Right hindlimb (tissue), 1 donor: ENCODE data around the gene TLR9.

Experiments
- DNase-seq: peaks from one replicate; pipeline ENCODE4 v3.0.0-alpha.2; 2018

Gene TLR9

DNA sequence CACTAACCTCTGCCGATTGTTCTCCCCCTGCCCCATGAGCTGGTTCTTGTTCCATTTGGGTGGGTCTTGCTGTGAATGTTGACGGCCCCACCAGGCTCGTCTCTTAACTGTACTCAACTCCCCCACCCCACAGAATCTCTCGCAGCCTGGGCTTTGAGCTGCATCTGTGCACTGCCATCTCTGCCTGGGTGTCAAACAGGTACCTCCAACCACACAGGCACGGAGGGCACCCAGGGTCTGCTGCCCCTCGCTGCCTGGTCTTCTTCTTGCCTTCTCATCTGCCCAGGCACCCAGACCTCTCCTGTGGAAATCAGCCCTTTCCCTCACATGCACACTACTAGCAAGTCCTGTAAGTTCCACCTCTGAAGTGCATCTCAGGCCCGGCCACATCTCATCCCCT lies 10.1 kb downstream of the TLR9 start:
- DNase-seq = peak; percentile 11

DNA sequence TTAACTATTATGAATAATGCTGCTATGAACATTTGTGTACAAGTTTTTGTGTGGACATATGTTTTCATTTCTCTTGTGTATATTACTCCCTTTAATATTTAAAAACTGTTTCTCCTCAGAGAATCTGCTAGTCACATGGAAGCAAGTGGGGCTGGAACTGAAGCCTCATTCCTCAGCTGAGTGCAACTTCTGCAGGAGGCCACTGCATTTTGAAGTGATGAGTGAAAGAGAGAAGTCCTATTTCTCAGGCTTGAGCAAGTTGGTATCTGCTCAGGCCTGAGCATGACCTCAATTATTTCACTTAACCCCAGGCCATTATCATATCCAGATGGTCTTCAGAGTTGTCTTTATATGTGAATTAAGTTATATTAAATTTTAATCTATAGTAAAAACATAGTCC lies 11.5 kb downstream of the TLR9 start:
- no peak for DNase-seq

- no peak for DNase-seq
Measured at GRCh38 chr3:52213005-52213404, 12.4 kb downstream of the TLR9 start.

DNA sequence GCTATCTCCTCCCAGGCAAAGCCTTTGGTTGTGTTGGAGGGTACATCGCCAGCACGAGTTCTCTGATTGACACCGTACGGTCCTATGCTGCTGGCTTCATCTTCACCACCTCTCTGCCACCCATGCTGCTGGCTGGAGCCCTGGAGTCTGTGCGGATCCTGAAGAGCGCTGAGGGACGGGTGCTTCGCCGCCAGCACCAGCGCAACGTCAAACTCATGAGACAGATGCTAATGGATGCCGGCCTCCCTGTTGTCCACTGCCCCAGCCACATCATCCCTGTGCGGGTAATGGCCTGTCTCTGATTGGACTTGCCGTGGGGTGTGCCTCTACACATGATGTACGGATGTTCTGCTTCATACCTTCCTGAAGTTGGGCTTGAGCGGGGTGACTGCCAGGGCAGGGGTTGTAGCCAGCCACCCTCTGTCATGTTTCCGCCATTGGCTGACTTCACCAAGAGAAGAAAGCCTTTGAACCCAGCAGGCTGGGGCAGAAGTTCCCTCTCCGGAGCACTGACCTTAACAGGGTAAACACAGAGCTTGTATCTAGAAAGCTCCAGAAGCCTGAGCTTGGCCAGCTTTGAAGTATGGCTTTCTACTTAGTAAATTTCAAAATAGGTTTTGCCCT lies 14.1 kb downstream of the TLR9 start:
- peak; percentile 11 for DNase-seq

- DNase-seq = no peak
Measured at GRCh38 chr3:52210550-52211046, 14.8 kb downstream of the TLR9 start.

DNA sequence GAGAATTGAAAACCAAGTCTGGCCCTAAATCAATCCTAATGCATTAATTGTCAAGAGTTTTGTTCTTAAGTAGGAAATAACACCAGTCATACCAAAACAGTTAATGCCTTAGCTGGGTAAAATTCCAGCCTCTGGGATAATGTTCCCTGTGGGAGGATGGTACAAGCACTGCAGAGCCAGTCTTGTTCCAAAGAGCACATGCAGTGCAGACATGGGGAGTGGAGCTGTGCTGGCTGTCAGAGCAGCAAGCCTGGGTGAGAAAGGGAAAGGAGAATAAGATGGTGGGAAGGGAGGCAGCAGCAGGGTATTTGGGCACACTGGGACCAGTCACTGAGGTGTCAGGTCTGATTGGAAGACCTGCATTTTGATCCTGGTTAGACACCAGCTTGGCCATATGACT lies 15.4 kb downstream of the TLR9 start:
- no peak for DNase-seq

DNA sequence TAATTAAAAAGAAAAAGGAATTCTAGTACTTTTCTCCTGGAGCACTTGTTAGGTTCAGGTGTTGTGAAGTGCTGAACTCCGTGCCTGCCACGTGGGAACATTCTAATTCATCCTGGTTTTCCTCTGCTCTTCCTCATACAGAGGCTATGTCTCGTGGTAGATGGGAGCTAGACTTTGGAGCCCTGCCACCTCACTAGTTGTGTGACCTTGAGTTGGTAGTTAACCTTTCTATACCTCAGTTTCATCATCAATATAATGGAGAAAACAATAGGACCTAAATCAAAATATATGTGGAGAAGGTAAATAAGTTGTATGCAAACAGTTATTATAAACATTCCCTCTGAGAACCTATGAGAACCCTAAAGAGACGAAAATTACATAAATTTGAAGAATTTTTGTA lies 16.9 kb downstream of the TLR9 start:
- no peak for DNase-seq

DNA sequence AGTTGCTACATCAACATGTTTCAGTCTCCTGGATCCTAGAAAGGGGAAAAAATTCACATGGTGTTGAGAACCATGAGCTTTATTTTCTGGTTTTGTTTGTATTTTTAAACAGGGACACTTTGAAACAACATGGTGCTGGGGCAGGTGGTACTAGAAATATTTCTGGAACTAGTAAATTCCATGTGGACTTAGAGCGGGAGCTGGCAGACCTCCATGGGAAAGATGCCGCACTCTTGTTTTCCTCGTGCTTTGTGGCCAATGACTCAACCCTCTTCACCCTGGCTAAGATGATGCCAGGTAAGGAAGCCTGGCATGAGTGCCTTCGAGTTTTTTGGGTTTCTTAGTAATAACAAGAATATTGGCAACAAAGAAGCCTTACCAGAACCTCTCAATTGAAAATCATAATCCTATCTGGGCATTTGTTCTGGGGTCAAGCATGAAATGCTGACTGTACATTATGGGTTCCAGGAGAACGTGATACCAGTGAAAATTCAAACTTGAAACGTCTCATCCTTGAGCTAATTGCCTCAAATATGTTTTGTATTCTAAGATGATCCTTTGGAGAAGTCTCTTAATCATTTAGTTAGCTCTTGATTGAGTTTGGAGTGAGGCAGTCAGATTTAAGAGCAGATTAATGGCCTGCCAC lies 19.6 kb downstream of the TLR9 start:
- DNase-seq = no peak

- no peak for DNase-seq
Measured at GRCh38 chr3:52204337-52205073, 20.9 kb downstream of the TLR9 start.

GRCh38 chr3:52203701-52204100 lies 21.7 kb downstream of the TLR9 start:
- DNase-seq = no peak

DNA sequence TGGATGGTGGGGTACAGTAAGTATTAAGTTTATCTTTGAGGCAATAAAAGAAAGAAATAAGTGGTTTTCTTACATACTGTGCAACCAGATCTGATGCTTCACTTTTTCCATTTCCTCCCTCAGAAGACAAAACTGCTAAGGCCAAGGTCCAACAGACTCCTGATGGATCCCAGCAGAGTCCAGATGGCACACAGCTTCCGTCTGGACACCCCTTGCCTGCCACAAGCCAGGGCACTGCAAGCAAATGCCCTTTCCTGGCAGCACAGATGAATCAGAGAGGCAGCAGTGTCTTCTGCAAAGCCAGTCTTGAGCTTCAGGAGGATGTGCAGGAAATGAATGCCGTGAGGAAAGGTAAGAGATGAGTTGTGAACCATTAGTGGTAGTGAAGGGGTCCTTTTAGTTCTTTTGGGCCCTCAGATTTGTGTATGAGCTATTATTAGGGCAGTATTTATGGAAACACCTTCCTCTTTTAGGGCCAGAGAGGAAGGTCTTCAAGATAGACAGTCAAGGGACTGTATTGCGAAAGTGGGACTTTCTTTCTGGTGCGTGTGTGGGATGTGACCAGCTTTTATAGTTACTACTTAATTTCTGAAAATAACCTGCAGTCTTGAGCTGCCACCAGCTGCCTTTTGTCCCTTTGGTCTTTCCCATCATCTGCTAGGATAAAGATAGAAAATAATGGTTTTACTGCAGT lies 22.9 kb downstream of the TLR9 start:
- DNase-seq = no peak

DNA sequence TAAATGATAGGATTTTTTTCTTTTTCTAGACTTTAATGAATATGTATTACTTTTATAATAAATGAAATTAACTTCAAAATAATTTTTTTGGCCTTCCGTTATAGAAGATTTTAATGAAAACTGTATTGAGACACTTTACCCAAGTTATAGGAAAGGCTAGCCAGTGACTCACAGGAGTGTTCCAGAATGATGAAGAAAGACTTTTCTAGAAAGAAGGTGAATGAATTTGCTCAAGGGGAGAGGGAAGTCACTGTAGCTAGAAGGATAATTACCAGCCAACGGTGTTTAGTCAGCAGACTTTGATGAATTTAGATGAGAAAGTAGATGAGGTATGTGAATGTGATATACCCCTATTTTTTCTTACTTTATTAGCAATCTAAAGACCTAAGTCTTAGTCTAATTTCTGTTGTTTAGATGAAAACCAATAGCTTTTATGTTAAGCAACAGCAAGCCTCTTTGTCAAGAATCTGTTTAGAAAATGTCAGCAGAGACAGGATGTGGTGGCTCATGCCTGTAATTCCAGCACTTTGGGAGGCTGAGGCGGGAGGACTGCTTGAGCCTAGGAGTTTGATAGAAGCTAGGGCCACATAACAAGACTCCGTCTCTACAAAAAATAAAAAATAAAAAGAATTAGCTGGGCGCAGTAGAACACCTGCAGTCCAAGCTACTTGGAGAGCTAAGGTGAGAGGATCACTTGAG lies 24.3 kb downstream of the TLR9 start:
- no peak for DNase-seq

- no peak for DNase-seq
Measured at GRCh38 chr3:52198643-52199608, 26.5 kb downstream of the TLR9 start.

DNA sequence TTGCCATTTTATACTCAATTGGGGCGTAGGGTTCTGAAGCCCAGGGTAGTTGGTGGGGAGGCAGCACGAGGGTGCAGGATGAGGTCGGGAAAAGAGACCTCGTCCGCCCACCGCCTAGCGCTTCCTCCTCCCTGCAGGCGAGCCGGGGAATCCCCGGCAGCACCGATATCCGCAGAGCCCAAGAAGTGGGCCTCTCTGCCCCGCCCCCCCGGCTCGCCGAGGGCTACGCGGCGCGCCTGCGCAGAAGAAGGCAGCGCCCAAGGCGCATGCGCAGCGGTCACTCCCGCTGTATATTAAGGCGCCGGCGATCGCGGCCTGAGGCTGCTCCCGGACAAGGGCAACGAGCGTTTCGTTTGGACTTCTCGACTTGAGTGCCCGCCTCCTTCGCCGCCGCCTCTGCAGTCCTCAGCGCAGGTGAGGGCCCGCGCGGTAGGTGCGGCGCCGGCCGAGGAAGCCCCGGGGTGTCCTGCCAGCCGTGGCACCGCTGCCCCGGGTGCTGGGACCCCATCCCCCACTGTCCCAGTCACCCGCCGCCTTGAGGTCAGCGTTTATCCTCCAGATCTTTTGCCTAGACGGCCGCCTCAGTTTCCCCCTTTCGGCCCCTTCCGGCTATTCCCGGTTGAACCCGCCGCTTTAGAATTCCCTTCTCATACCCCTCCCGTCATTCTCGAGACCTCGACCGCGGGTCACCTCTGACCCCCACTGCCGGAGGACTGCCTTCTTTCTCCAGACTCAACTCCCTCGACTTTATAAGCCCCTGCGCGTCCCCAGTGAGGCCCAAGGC lies 27.4 kb downstream of the TLR9 start, which contains the start of gene ALAS1:
Gene ALAS1 (plus strand): TSS at position 319 of the 784 bp plus-strand sequence. CDS start 1,082 bp downstream, outside the sequence.
- DNase-seq = peak; percentile 95

- no peak for DNase-seq
Measured at GRCh38 chr3:52197499-52197841, 28.0 kb downstream of the TLR9 start.

DNA sequence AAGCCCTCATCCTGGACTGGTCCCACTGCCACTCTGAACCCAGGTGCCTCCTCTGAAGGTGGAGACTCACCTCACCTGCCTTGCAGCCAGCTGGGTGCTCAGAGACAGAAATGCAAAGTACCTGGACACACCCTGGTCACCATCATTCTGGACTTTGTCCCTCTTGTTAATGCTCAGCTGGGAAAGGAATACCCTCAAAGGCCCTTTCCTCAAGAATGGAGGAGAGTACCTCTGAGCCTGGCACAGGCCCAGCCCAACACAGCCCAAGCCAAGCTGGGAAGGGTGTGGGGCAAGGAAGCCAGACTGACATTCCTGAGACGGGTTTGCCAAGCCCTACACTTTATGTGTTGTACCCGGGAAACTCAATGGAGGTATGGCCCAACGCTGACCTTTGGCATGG lies 28.5 kb downstream of the TLR9 start:
- DNase-seq = no peak

- no peak for DNase-seq
Measured at GRCh38 chr3:52195823-52196331, 29.6 kb downstream of the TLR9 start.

GRCh38 chr3:52195291-52195597 lies 30.2 kb downstream of the TLR9 start:
- no peak for DNase-seq

- no peak for DNase-seq
Measured at GRCh38 chr3:52194485-52195290, 30.8 kb downstream of the TLR9 start.

- DNase-seq = peak; percentile 34
Measured at GRCh38 chr3:52193065-52193464, 32.4 kb downstream of the TLR9 start.
